ENCODE results near the gene RHBDL1. TPM values are rescaled to one million over a fixed set of nuclear protein-coding genes. Genes with fewer than 3 reads are reported as not detected.

Gene RHBDL1
- total RNA-seq, 3 donors from 2014 or later: 0.52 to 0.71 (median 0.53) TPM

- H3K9me3 Mint-ChIP-seq: no peaks in the 10 kb centered on the region
- no peak overlapping the region for H3K4me3 Mint-ChIP-seq
- H3K27me3 Mint-ChIP-seq (ENCODE audit: low read depth): no peaks in the 10 kb centered on the region
- H3K36me3 Mint-ChIP-seq (ENCODE audit: insufficient read depth): no peaks in the 10 kb centered on the region
- no peak for ATAC-seq
- peaks cover 16% of the 10 kb centered on the region for H3K4me1 Mint-ChIP-seq (ENCODE audit: low read depth)
- DNase-seq: no peak
These were observed 48.9 kb downstream of the RHBDL1 start for GRCh38 chr16:724188-725040.

GRCh38 chr16:725041-725376 is 49.5 kb downstream of the RHBDL1 start:
- Mint-ChIP-seq H3K27me3 (ENCODE audit: low read depth) (no peaks in the 10 kb centered on the region), H3K36me3 (ENCODE audit: insufficient read depth) (no peaks in the 10 kb centered on the region), H3K4me1 (ENCODE audit: low read depth) (peaks cover 13% of the 10 kb centered on the region), H3K4me3 (no peak overlapping the region), H3K9me3 (no peaks in the 10 kb centered on the region)
- ATAC-seq (no peak), DNase-seq (no peak)

GRCh38 chr16:725463-726187 is 50.2 kb downstream of the RHBDL1 start:
- Mint-ChIP-seq H3K27me3 (ENCODE audit: low read depth) (no peaks in the 10 kb centered on the region), H3K36me3 (ENCODE audit: insufficient read depth) (no peaks in the 10 kb centered on the region), H3K4me3 (peak overlapping the region; percentile 13), H3K4me1 (ENCODE audit: low read depth) (peaks cover 10% of the 10 kb centered on the region), H3K9me3 (no peaks in the 10 kb centered on the region)
- no peak for ATAC-seq
- DNase-seq: no peak

GRCh38 chr16:726188-726437 is 50.6 kb downstream of the RHBDL1 start:
- Mint-ChIP-seq H3K9me3 (no peaks in the 10 kb centered on the region), H3K36me3 (ENCODE audit: insufficient read depth) (no peaks in the 10 kb centered on the region), H3K27me3 (ENCODE audit: low read depth) (no peaks in the 10 kb centered on the region), H3K4me1 (ENCODE audit: low read depth) (peaks cover 10% of the 10 kb centered on the region), H3K4me3 (peak overlapping the region; percentile 72)
- DNase-seq (no peak), ATAC-seq (no peak)

GRCh38 chr16:726438-727290 is 51.2 kb downstream of the RHBDL1 start, which contains the start of the genes CCDC78 and HAGHL:
TSS of gene CCDC78 (minus strand) at chr16:726443. CDS start at chr16:726367, 76 bp downstream.
TSS of gene HAGHL (plus strand) at chr16:727106. CDS start at chr16:727510, 404 bp downstream.
- Mint-ChIP-seq H3K4me1 (ENCODE audit: low read depth) (peaks cover 10% of the 10 kb centered on the region), H3K36me3 (ENCODE audit: insufficient read depth) (no peaks in the 10 kb centered on the region), H3K27me3 (ENCODE audit: low read depth) (no peaks in the 10 kb centered on the region), H3K9me3 (no peaks in the 10 kb centered on the region), H3K4me3 (peak within 1 kb of the TSS; percentile 72)
- DNase-seq: peak; percentile 47
- ATAC-seq: peak; percentile 18 to 23

- DNase-seq: no peak
- Mint-ChIP-seq H3K9me3 (no peaks in the 10 kb centered on the region), H3K4me1 (ENCODE audit: low read depth) (peaks cover 8% of the 10 kb centered on the region), H3K36me3 (ENCODE audit: insufficient read depth) (no peaks in the 10 kb centered on the region), H3K4me3 (peak overlapping the region; percentile 29), H3K27me3 (ENCODE audit: low read depth) (no peaks in the 10 kb centered on the region)
- ATAC-seq: peak; percentile 18 to 32
These were observed 52.0 kb downstream of the RHBDL1 start for GRCh38 chr16:727291-727977.

Other genes starting within 250 kb of the RHBDL1 start
- gene CAPN15, start 148.0 kb upstream of the RHBDL1 start, total RNA-seq: 100 to 1,000 TPM; 134 to 164 (median 153) TPM
- gene PRR35, start 115.3 kb upstream of the RHBDL1 start, total RNA-seq: under 1 TPM; 0.08 to 0.11 (median 0.10) TPM
- under 1 TPM; 0.13 to 0.18 (median 0.16) TPM for gene NHLRC4, start 108.7 kb upstream of the RHBDL1 start, total RNA-seq
- gene PIGQ, start 105.7 kb upstream of the RHBDL1 start, total RNA-seq: 10 to 100 TPM; 45.0 to 47.8 (median 46.1) TPM
- 10 to 100 TPM; 13.4 to 15.7 (median 14.6) TPM for gene RAB40C, start 85.6 kb upstream of the RHBDL1 start, total RNA-seq
- gene WFIKKN1, start 44.7 kb upstream of the RHBDL1 start, total RNA-seq: under 1 TPM; 0.40 to 0.71 (median 0.49) TPM
- 100 to 1,000 TPM; 132 to 174 (median 159) TPM for gene METTL26, start 39.4 kb upstream of the RHBDL1 start, total RNA-seq
- 100 to 1,000 TPM in 1 of 3 donors, 10 to 100 TPM in 2; 83.1 to 104 (median 88.2) TPM for gene MCRIP2, start 33.8 kb upstream of the RHBDL1 start, total RNA-seq
- 100 to 1,000 TPM in 1 of 3 donors, 10 to 100 TPM in 2; 81.0 to 104 (median 87.8) TPM for gene WDR90, start 26.3 kb upstream of the RHBDL1 start, total RNA-seq
- gene RHOT2, start 7.5 kb upstream of the RHBDL1 start, total RNA-seq: 100 to 1,000 TPM; 212 to 215 (median 212) TPM
- 100 to 1,000 TPM; 117 to 136 (median 127) TPM for gene STUB1, start 4.7 kb downstream of the RHBDL1 start, total RNA-seq
- gene JMJD8, start 8.7 kb downstream of the RHBDL1 start, total RNA-seq: 10 to 100 TPM; 77.0 to 90.4 (median 88.7) TPM
- 10 to 100 TPM; 28.2 to 32.4 (median 29.1) TPM for gene WDR24, start 14.7 kb downstream of the RHBDL1 start, total RNA-seq
- gene FBXL16, start 30.1 kb downstream of the RHBDL1 start, total RNA-seq: 1 to 10 TPM; 2.0 to 6.0 (median 4.8) TPM
- gene METRN, start 39.4 kb downstream of the RHBDL1 start, total RNA-seq: 10 to 100 TPM; 23.8 to 34.7 (median 28.2) TPM
- 10 to 100 TPM; 66.0 to 75.0 (median 67.8) TPM for gene ANTKMT, start 45.5 kb downstream of the RHBDL1 start, total RNA-seq
- 1 to 10 TPM; 5.4 to 9.1 (median 7.0) TPM for gene CCDC78, start 50.8 kb downstream of the RHBDL1 start, total RNA-seq
- gene HAGHL, start 51.4 kb downstream of the RHBDL1 start, total RNA-seq: 10 to 100 TPM in 2 of 3 donors, 1 to 10 TPM in 1; 8.8 to 13.0 (median 12.4) TPM
- 10 to 100 TPM; 30.1 to 39.5 (median 34.8) TPM for gene CIAO3, start 65.3 kb downstream of the RHBDL1 start, total RNA-seq
- gene MSLN, start 85.1 kb downstream of the RHBDL1 start, total RNA-seq: under 1 TPM in 1 of 3 donors, not detected in 2; 0.08 TPM
- gene RPUSD1, start 112.7 kb downstream of the RHBDL1 start, total RNA-seq: 10 to 100 TPM; 72.3 to 99.0 (median 75.1) TPM
- gene CHTF18, start 112.9 kb downstream of the RHBDL1 start, total RNA-seq: 100 to 1,000 TPM; 138 to 171 (median 161) TPM
- gene GNG13, start 125.1 kb downstream of the RHBDL1 start, total RNA-seq: not detected